Retinal pigment epithelial cell (primary cell): ENCODE measurements around the gene LSMEM2.

Source experiments
- DNase-seq: peaks from one replicate; pipeline ENCODE4 v3.0.0-alpha.2; 2010; ENCODE audit warnings: low read depth
- H3K4me3 ChIP-seq: 2 replicates; pipeline ENCODE4 v1.5.1; 2011; ENCODE audit warnings: mild to moderate bottlenecking, low read length, control low read depth, moderate library complexity
- TF ChIP-seq, protein P1 (sequence below): conservative IDR thresholded peaks from 2 replicates; pipeline ENCODE4 v1.5.1; 2011; ENCODE audit warnings: low read depth, low read length, control low read depth, inconsistent platforms

LSMEM2 gene

GRCh38 chr3:50296721-50297383, 18.0 kb downstream of the LSMEM2 start:
- TF ChIP-seq, protein P1, sequence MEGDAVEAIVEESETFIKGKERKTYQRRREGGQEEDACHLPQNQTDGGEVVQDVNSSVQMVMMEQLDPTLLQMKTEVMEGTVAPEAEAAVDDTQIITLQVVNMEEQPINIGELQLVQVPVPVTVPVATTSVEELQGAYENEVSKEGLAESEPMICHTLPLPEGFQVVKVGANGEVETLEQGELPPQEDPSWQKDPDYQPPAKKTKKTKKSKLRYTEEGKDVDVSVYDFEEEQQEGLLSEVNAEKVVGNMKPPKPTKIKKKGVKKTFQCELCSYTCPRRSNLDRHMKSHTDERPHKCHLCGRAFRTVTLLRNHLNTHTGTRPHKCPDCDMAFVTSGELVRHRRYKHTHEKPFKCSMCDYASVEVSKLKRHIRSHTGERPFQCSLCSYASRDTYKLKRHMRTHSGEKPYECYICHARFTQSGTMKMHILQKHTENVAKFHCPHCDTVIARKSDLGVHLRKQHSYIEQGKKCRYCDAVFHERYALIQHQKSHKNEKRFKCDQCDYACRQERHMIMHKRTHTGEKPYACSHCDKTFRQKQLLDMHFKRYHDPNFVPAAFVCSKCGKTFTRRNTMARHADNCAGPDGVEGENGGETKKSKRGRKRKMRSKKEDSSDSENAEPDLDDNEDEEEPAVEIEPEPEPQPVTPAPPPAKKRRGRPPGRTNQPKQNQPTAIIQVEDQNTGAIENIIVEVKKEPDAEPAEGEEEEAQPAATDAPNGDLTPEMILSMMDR, result no peak
- DNase-seq, result no peak
- no peak overlapping the region for H3K4me3 ChIP-seq

DNA sequence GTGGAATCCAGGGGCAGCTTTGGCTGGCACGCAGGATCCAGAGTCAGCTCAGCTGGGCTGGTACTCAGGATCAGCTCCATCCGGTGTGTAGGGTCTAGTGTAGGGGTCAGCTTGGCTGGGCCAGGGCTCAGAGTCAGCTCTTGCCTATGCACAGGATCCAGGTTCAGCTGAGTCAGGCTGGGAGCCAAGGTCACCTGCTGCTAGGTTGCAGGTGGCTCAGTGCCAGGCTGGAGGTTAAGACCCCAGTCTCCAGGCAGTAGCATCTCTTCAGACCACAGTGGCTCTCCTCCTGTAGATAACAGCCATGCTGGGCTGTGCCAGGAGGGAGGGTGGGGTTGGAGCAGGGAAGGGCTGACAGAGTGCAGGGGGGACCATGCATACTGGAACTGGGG, 18.5 kb downstream of the LSMEM2 start:
- no peak overlapping the region for H3K4me3 ChIP-seq
- TF ChIP-seq, protein P1, result no peak
- DNase-seq, result no peak

DNA sequence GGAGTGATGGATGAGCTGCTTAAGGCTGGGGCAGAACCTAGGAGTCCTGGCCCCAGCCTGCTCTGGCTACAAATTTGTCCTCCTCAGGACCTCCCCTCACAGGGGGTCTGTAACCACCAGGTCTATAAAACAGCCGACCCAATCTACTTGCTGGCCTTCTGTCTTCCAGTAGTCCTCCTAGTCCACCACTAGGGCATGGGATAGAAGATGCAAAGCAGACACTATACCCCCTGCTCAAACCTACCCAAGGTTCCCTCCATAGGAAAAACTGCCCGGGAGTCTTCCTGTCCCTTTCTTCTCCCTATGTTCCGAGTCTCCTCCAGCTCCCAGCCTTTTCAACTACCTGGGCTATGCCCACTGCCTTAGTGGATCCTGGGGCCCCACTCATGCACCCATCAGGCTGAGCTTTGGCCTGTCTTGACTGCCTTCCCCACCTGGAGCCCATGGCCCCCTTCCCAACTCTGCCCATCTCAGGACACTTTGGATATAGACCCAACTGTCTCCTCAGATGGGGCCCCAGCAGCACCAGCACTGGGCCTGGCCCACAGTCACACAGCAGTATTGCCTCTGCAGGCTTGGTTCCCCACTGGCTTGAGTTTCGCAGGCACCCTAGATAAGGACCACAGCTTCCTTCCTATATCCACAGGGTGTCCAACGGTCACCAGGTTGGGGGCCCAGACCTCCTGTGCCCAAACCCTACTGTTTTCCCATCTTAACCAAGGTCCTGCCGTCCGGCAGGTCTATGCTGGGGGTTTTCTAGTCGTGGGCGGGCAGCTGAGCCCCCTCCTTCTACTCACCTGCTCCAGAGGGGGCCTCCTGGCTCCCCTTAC, 19.2 kb downstream of the LSMEM2 start:
- TF ChIP-seq, protein P1, result peak; percentile 5
- H3K4me3 ChIP-seq, result peak overlapping the region; percentile 84
- no peak for DNase-seq

DNA sequence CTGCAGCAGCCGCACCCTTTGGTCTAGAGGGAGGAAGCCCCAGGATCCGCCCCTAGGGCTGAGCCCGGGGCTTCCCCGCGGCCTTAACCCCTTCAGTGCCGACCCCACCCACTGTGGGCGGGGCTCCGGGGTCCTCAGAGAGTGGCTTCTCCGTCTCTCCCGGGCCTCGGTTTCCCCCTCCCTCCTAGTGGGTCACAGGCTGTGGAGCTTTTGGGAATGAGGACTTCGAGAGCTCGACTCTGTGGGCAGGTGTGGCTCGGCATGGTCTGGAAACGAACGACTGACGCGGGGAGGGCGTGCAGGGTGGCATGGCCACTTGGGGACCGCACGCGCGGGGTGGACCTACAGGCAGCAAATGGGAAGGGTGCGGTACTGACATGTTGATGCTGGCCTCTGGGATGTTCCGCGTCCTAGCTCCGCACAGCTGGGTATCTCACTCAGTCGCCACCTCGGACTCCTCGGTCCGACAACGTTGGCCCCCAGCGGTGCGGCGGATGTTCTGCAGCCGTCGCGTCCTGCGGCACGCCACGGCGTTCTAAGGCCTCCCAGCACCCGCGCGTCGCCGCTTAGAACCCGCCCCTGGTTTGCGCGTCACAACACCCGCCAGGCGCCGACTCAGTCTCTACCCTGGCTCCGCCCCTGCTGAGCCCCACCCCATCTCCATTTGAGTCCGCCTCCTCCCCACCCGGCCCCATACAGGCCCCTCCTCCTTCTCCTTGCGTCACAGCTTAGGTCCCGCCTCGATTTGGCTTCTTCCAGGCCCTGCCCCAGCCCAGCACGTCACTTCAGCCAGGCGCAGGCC, 20.1 kb downstream of the LSMEM2 start, which contains the start of the genes HYAL3 and NAA80:
TSS of gene HYAL3 (minus strand) at position 570 of the 802 bp plus-strand sequence. CDS start 3,803 bp downstream, outside the sequence.
TSS of gene NAA80 (minus strand) at position 570 of the 802 bp plus-strand sequence. CDS start 1,942 bp downstream, outside the sequence.
- peak; percentile 98 for DNase-seq
- TF ChIP-seq, protein P1, result no peak
- peak within 1 kb of the TSS; percentile 84 for H3K4me3 ChIP-seq

- TF ChIP-seq, protein P1, result no peak
- peak overlapping the region; percentile 57 for H3K4me3 ChIP-seq
- DNase-seq, result no peak
Measured at GRCh38 chr3:50299638-50299928, 20.7 kb downstream of the LSMEM2 start.

- no peak for DNase-seq
- H3K4me3 ChIP-seq, result peak overlapping the region; percentile 57
- TF ChIP-seq, protein P1, result no peak
Measured at GRCh38 chr3:50299929-50300680, 21.2 kb downstream of the LSMEM2 start.
